ENCODE measurements around the gene COL13A1. TPM values are rescaled to one million over a fixed set of nuclear protein-coding genes. Genes with fewer than 3 reads are reported as not detected.

Gene COL13A1
- total RNA-seq, 1 experiment from 2014 or later = 3.6 TPM

GRCh38 chr10:69847883-69848282 lies 46.2 kb downstream of the COL13A1 start:
- H2BK20ac ChIP-seq (ENCODE audit: low read depth, low read length, poor library complexity, severe bottlenecking) = no peak overlapping the region
- no peak overlapping the region for H3K4me2 ChIP-seq (ENCODE audit: insufficient read depth, insufficient read length, low read length)
- no peaks in the 10 kb centered on the region for H3K9me3 ChIP-seq (ENCODE audit: control insufficient read depth, low read depth, low read length)
- no peaks in the 10 kb centered on the region for H3K9me3 Mint-ChIP-seq
- H3K27ac ChIP-seq (ENCODE audit: insufficient read length, low read depth, low read length) = no peak overlapping the region
- H3K27ac Mint-ChIP-seq = no peak overlapping the region
- no peak overlapping the region for H2BK120ac ChIP-seq (ENCODE audit: low read depth, low read length, poor library complexity, severe bottlenecking)
- TF ChIP-seq CTCF (conservative IDR thresholded peaks at IDR 0.05) = no peak
- H3K4me3 Mint-ChIP-seq = no peak overlapping the region; a peak in 1 of 5 replicates
- H4K20me1 ChIP-seq (ENCODE audit: control insufficient read depth, insufficient read depth, insufficient read length) = no peaks in the 10 kb centered on the region
- no peak overlapping the region for H3K18ac ChIP-seq (ENCODE audit: insufficient read length, low read depth, low read length)
- H3K14ac ChIP-seq (ENCODE audit: insufficient read depth, low read length) = no peak overlapping the region
- no peak overlapping the region for H3K9ac ChIP-seq (ENCODE audit: extremely low read depth, insufficient read length, low read length)
- H3T11ph ChIP-seq (ENCODE audit: low read length) = no peak overlapping the region
- H3K56ac ChIP-seq (ENCODE audit: insufficient read length, low read depth, low read length) = no peak overlapping the region
- no peak overlapping the region for H2AFZ ChIP-seq (ENCODE audit: low read length)
- H3K27me3 Mint-ChIP-seq (ENCODE audit: low read depth) = no peaks in the 10 kb centered on the region; the same call in 1 of the 2 replicates
- H3K23ac ChIP-seq (ENCODE audit: insufficient read length, low read depth, low read length) = no peak overlapping the region
- H3K79me1 ChIP-seq (ENCODE audit: insufficient read depth, low read depth, low read length, poor library complexity, severe bottlenecking) = no peaks in the 10 kb centered on the region
- no peak overlapping the region for H4K8ac ChIP-seq (replicated peaks; ENCODE audit: insufficient read length, low read depth, low read length)
- no peak overlapping the region for H4K5ac ChIP-seq (ENCODE audit: insufficient read length, low read depth, low read length)
- no peak overlapping the region for H4K91ac ChIP-seq (ENCODE audit: insufficient read length, low read depth, low read length)
- no peak overlapping the region for H2BK5ac ChIP-seq (ENCODE audit: insufficient read length, low read length)
- H2AK5ac ChIP-seq (ENCODE audit: insufficient read length, low read length) = no peak overlapping the region
- H3K36me3 Mint-ChIP-seq (ENCODE audit: insufficient read depth in 1 of 3, low read depth in 3 of 3) = no peaks in the 10 kb centered on the region
- peaks cover 74 to 77% of the 10 kb centered on the region in 2 experiments for H3K4me1 Mint-ChIP-seq
- H2BK15ac ChIP-seq (ENCODE audit: low read depth, low read length) = no peak overlapping the region
- H3K27me3 ChIP-seq (ENCODE audit: insufficient read depth, low read length) = no peaks in the 10 kb centered on the region
- no peak overlapping the region for H3K4ac ChIP-seq (ENCODE audit: low read depth, low read length)
- DNase-seq = no peak
- no CpG with 5 or more reads among the region's 5 CpGs for WGBS (ENCODE audit: extremely low coverage, insufficient read length, low lambda C conversion rate)
- H3K23me2 ChIP-seq (ENCODE audit: insufficient read length, low read depth, low read length, poor library complexity, severe bottlenecking) = no peaks in the 10 kb centered on the region
- no peaks in the 10 kb centered on the region for H3K79me2 ChIP-seq (ENCODE audit: insufficient read depth, low read length)
- H3K4me1 ChIP-seq (ENCODE audit: insufficient read depth, low read length) = peaks cover 34% of the 10 kb centered on the region
- no peak overlapping the region for H2BK12ac ChIP-seq (ENCODE audit: insufficient read length, low read depth, low read length)

Data from H9 (cell line).